GM21786 (cell line): ENCODE measurements around the gene YWHAG.
"Not testable (repeated sequence)": the region's sequence is repeated elsewhere in the genome, so short reads cannot be mapped to it uniquely, and the experiment has no call there.

ENCODE experiments used
- ATAC-seq: cut with Tn5 transposase; IDR thresholded peaks from one replicate; pipeline ENCODE4 v1.9.1; 2021; ENCODE audit not compliant: unreplicated experiment

YWHAG gene

DNA sequence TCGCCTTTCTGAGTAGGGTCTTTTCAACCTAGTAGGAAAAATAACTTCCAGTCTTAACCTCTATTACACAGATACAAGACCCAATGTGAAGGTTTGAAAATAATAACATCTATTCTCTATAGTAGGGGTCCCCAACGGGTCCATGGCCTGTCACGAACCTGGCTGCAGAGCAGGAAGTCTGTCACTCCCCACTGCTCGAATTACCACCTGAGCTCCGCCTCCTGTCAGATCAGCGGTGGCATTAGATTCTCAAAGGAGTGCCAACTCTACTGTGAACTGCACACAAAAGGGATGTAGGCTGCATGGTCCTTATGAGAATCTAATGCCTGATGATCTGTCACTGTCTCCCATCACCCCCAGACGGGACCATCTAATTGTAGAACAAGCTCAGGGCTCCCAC is 7.4 kb downstream of the YWHAG start:
- ATAC-seq = no peak

- ATAC-seq = no peak
Measured at GRCh38 chr7:76349313-76349885, 9.4 kb downstream of the YWHAG start.

DNA sequence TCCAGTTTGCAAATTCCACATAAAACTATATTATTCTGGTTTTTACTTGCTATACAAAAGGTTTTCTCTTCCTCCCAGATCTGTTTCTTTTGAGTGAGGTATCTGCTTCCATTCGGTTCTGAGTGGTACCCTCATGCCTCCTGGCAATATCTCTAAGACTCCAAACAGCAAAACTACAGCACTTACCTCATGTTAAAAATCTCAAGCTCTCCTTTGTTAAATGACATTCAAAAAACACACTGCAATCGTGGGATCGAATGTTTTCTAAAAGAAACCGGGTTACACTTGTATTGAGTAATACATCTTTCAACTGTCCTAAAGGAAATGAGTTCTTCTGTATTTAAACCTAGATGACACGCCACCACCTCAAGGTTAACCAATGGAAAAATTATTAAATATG is 11.1 kb downstream of the YWHAG start:
- ATAC-seq = no peak

GRCh38 chr7:76346778-76347177 is 12.0 kb downstream of the YWHAG start:
- ATAC-seq = no peak

DNA sequence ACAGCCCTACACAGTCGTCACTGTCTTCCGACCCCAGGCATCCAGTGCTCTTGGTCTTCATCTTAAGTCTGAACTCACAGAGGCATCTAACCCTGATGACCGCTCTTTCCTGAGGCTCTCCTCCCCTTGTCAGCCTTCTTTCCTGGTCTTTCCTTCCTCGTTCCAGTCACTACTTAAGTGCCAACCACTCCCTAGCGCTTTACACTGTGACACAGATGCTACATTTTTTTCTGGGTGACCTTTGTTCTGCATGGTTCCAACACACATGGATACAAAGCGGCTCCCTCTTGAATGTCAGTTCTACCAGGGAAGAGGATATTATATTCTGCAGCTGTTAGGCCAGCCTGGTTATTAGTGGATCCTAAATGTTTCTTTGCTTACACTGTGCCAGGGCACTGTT is 12.7 kb downstream of the YWHAG start:
- ATAC-seq = no peak

GRCh38 chr7:76343931-76344321 is 14.9 kb downstream of the YWHAG start:
- no peak for ATAC-seq

DNA sequence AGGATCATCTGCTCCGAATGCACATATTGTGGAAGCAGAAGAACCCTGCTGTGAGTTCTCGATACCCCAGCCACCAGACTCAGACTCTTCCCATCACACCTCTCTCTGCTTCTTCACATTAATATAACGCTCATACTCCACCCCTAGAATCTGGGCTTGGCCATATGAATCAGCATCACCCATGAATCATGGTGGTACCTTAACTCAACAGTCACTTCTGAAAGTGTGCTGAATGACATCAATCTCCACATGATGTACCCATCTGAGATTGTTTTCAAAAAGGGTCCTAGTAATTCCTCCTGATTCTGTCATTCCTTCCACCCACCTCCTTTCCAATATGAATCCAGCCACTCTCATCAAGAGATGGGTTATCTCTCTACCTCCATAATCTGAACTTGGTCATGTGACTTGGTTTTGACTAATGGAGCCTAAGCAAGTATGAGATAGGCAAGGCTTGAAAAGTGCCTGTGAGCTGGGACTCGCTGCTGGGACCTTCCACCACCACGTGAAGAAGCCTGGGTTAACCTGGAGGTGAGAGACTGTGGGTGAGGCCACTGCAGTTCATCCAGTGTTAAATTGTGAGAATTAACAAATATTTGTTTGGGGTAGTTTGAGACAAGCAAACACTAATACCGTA is 15.4 kb downstream of the YWHAG start:
- ATAC-seq = no peak

DNA sequence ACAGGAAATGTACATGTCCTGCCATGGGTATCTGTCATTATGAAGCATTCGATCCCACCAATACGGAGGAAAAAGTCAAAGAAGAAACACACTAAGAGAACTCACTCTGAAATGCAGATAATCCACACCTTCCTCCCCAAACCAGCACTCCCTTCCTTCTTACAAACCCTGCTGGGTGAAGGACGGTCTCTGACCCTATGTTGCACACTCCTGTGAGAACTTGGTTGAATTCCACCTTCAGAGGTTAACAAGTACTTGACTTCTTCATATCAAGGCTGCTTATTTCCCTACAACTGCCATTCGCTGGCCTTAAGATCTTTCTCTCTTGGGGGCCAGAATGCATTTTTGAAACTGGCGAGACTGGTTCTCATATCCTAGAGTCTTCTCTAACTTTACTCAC is 16.6 kb downstream of the YWHAG start:
- ATAC-seq = no peak

DNA sequence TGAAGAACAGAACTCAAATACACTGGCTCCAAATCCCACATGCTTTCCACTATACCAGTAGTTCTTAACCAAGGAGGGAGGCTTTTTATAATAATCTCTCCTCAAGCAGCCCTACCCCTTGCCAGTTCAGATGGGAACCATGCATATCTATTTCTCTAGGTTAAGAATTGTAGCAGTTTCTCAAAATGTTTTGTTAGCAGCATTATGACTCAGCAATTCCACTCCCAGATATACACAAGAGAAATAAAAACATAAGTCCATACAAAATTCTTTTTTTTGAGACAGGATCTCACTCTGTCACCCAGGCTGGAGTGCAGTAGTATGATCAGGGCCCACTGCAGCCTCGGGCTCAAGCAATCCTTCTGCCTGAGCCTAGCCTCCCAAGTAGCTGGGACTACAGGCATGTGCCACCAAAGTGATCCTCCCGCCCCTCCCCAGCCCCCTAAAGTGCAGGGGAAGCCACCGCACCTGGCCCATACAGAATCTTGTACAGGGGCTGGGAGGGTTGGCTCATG is 18.1 kb downstream of the YWHAG start:
- no peak for ATAC-seq

- ATAC-seq = no peak
Measured at GRCh38 chr7:76338298-76339084, 20.3 kb downstream of the YWHAG start.

DNA sequence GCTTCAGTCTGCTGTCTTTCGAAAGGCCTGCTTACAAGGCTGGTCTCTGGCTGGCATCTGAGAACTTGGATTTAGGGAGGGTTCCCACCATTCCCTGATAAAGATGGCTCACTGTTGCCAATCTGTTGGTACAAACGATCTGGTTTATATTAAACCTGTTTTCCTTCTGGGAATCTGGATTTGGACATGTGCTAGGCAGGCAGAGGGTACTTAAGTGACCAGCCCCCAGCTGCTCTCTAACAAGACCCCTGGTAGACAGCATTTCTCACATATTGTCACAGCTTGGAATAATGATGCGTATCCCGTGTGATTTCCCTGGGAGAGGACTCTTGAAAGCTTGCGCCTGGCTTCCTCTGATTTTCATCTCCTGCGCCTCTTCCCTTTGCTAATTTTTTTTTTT is 21.6 kb downstream of the YWHAG start:
- ATAC-seq = no peak

DNA sequence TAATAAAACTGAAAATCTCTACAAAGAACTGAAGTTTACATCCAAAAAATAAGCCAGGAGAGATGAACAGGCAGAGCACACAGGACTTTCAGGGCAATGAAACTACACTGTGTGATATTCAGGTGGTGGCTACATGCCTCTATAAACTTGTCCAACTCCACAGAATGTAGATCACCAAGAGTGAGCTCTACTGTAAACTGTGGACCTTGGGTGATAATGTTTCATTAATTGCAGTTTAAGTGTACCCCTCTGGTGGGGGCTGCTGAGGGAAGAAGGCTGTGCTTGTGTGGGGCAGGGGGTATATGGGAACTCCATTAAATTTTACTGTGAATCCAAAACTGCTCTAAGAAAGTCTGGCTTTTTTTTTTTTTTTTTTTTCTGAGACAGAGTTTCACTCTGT is 22.7 kb downstream of the YWHAG start:
- no peak for ATAC-seq

- ATAC-seq = not testable (repeated sequence)
Measured at GRCh38 chr7:76335417-76335816, 23.4 kb downstream of the YWHAG start.

DNA sequence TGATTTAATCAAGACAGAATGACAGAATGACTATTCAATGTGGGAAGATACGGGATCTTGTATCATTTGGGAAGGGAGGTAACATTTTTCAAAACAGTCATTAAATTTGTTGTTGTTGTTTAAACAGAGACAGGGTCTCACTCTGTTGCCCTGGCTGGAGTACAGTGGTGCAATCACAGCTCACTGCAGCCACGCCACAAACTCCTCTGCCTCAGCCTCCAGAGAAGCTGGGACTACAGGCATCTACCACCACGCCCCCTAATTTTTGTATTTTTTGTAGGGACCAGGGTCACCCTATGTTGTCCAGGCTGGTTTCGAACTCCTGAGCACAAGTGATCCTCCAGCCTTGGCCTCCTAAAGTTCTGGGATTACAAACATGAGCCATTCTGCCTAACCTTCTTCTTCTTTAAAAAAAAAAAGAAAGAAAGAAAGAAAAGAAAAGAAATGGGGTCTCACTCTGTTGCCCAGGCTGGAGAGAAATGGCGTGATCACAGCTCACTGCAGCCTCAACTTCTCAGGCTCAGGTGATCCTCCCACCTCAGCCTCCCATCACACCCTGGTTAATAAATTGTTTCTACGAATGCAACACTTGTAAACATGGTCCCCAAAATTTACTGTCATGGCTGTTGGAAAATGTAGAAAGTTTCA is 24.3 kb downstream of the YWHAG start:
- no peak for ATAC-seq

DNA sequence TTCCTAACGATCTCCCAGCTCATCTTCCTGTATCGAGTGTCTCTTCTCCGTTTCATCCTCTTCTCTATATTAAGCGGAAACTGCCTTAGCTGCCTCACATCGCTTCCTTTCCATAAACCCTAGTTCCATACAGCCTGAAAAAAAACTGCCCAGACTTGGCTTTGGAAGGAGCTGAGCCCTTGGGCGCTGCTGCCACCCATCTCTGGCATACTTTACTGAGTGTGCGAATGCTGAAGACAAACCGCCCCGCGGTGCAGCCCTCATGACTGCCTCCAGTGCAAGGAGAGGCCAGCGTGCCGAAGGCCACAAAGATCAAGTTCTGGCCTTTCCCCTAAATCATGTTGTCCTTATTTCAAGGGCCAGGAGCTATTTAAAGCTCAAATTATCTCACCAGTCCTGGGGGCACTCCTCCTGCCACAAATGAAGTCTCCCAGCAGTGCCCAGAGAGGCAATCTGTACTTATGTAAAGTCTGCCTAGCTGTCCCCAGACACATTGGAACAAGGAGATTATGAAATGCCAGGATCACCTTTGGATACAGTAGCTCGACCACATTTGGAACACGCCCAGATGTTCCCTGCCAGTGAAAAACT is 25.2 kb downstream of the YWHAG start:
- ATAC-seq = no peak

GRCh38 chr7:76332078-76332477 is 26.7 kb downstream of the YWHAG start:
- ATAC-seq = no peak

DNA sequence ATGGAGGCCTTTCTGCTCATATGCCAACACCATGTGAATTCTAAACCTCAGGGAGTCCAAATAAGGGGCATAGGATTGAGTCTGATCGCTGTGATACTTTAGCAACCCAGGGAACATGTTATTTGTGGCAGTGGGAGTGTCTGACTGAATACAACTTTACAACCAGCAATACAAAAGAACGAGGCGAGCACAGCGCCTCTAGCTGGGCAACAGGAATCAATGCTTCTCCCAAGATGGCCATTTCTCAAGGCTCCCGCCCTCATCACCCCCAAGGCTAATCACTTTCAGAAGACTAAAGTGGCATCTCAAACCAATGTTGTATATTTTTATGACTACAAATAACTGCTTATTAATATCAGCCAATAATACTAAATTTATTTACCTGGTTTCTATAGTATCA is 28.1 kb downstream of the YWHAG start:
- no peak for ATAC-seq

DNA sequence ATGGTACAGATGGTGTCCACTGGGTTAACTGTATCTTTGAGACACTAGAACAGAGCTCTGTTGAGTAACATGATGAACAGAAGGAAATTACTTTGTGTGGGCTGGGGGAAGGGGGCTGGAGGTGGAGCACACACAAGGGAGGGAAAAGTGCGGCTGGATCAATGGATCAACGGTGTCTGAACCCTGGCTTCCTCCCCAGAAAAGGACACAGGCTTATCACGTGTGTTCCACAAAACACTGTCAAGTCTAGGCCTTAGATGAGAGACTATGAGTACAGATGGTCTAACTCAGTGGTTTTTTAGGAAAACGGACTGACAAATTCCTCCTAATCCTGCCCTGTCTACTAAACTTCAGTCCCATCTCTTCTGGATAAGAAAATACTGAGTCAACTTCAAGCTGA is 28.5 kb downstream of the YWHAG start:
- ATAC-seq = no peak

DNA sequence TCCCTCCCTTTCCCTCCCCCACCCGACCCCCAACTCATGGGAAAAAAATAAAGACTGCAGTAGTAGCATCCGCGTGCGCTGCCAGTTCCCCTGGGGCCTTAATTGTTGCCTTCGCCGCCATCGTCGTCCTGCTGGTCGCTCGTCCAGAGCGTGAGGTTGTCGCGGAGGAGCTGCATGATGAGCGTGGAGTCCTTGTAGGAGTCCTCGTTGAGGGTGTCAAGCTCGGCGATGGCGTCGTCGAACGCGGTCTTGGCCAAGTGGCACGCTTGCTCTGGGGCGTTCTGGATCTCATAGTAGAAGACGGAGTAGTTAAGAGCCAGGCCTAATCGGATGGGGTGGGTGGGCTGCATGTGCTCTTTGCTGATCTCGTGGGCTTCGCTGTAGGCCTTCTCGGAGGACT is 29.3 kb downstream of the YWHAG start:
- ATAC-seq = no peak

- no peak for ATAC-seq
Measured at GRCh38 chr7:76328389-76328788, 30.4 kb downstream of the YWHAG start.

- no peak for ATAC-seq
Measured at GRCh38 chr7:76327610-76328009, 31.2 kb downstream of the YWHAG start.
